CD4-positive, alpha-beta T cell treated with Interleukin-21 for 1 hour (primary cell): ENCODE data around the gene KDM4B.
"Not testable (repeated sequence)": the region's sequence is repeated elsewhere in the genome, so short reads cannot be mapped to it uniquely, and the experiment has no call there.

Source experiments
- DNase-seq: peaks from one replicate; pipeline ENCODE4 v3.0.0-alpha.2; 2020

The KDM4B gene

DNA sequence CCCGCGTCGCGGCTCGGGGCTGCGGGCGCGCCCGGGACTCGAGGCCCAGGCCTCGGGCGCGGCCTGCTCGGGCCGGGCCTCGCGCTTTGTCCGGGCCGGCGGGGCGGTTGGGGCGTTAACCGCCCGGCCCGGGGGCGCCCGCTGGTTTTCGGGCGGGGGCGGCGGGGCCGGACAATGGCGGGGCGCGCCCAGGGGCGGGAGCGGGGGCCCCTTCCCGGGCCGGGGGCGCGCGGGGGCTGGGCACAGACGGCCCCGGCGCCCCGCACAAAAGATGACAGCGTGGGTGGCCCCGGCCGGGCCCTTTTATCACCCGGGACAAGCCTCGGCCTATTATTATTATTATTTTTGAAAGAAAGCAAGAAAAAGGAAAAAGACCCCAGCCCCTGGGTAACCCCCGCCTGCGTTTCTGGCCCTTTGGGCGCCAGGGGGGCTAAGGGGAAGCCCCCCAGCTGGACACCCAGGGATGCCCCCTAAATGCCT, 419 bp downstream of the KDM4B start:
- no peak for DNase-seq

DNA sequence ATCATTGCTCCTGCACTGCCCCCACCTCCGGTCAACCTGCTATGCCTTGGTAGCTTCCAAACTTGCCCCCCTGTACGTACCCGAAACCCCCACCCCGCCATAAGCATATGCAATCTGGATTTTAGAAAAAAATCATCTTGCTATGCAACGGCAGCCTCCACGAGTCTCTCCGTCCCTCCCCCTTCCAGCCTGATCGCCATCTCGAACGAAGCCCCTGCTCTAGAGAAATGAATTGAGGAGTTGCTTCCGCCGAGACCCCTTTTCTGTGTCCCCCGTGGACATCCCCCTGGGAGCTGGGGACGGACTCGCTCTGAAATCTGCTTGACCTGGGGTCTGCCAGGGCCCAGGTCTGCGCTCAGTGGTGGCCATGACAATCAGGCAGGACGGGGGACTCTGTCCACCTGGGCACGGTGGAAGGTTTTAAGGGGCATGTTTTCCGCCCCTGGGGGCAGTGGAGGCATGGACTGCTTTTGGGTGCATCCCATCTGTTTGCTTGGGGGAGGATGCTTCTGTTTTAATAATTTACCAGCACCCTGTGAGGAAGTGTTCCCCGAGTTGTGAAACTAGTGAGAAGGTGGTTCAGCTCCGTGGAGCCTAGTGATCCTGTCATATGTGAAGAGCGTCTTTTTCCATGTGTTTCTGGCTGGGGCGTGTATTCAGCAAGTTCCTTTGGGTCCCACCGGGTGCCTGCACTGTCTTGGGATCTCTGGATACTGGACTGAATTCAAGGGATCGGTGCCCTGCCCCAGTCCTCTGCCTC, 1.0 kb downstream of the KDM4B start:
- DNase-seq: no peak

DNA sequence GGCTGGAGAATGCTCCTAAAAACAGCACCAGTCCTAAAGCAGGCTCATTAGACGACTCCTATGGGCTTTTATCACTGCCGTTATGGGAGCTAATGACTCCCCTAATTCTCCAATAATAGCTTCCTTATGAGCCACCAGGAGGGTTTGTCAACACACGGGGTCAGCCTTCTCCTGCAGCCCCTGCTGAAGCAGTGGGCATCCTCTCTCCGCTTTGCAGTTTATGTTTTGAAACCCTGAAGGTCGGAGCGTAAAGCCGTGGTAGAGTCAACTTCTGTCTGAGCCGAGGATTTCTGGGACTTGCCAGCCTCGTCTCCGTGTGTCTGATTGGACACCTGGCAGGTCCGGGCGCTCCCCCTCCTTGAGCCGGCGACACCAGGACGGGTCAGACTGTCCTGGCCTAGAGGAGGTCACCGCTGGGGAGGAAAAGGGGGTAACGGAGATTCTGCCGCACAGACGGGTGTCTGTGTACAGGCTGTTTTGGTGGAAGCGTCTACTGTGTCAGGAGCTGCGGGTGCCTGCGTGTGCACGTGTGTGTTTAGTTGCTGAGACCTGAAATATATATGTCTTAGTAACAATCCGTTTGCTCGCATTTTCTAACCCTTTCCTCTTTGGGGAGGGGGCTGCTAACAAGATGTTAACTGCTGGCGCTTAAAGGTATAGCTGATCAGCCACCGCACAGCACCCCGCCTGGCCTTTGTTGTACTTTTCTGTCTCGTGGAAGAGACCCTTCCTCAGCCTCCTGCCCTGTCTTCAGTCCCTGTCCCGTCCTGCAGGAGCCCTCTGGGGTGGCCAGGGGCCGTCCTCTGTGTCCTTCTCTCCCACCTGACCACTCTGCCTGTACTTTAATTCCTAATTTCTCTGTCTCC, 1.9 kb downstream of the KDM4B start:
- DNase-seq: no peak

DNA sequence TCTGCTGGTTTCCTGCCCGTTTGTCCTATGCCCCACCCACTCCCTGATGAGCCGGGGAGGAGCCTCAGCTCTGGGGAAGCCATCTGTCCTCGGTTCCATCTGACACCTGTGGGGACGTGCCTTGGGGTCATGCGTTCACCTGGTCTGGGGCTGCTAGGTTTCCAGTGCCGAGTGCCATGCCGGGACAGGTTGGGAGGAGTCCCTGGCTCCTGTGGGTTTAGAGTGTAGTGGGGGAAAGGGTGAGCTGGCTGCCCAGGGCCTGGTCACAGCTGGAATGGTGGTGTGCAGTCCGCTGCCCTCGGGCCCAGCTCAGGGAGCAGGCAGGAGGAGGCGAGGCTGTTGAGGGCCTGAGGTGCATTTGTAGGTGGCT, 2.5 kb downstream of the KDM4B start:
- DNase-seq: peak; percentile 31

DNA sequence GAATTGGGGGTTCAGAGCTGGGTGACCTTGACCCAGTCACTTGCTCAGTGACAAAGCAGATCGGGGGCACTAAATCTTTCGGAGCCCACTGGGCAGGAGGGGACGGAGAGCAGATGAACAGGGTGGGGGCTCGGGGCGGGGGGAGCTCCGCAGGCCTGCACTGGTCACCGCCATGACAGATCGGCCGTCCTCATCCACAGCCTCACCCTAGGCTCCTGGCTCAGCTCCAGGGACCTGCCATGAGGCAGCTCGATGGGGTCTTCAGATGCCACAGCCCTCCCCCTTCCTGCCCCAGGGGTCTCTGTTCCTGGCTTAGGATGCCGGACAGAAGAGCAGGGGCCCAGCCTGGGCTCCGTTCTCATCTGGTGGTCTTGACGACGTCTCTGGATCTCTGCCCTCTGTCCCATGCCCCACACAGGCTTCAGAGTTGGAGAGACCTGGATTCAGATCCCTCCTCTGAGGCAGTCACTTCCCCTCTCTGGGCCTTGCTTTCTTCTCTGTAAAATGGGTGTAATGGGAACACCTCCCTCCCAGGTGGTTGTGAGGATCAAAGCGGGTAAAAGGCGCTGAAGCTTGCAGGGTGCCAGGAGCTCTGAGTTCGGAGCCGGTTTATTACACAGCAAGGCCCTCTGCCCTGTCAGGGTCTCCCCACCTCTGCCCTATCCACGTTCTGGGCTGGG, 3.0 kb downstream of the KDM4B start:
- no peak for DNase-seq

DNA sequence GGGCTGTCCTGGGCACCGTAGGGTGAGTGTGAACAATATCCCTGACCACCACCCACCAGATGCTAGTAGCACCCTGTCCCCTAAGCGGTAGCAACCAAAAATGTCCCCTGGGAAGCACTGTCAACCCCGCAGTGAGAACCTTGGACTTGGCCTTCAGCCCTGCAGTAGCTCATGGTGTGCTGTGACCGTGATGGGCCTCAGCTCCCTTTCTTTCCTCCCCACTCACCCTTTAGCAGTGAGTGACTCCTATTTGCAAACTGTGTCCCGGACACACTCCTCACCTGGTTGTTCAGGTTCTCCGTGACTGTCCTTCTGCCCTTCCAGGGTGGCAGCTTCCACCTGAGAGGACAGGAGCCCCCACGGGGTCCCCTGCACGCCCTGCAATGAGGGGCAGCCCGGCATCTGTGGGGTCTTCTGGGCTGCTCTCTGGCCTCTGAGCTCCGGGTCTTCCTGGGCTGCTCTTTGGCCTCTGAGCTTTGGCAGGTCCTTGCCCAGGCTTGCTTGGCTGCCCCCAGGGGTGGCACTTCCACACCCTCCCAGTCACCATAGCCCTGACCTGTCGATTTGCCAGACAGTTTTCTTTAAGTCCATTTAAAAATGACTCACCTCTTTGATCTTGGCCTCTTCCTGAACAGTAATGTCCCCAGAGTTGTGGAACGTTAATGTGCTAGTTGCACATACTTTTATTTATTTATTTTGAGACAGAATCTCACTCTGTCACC, 3.8 kb downstream of the KDM4B start:
- no peak for DNase-seq

DNA sequence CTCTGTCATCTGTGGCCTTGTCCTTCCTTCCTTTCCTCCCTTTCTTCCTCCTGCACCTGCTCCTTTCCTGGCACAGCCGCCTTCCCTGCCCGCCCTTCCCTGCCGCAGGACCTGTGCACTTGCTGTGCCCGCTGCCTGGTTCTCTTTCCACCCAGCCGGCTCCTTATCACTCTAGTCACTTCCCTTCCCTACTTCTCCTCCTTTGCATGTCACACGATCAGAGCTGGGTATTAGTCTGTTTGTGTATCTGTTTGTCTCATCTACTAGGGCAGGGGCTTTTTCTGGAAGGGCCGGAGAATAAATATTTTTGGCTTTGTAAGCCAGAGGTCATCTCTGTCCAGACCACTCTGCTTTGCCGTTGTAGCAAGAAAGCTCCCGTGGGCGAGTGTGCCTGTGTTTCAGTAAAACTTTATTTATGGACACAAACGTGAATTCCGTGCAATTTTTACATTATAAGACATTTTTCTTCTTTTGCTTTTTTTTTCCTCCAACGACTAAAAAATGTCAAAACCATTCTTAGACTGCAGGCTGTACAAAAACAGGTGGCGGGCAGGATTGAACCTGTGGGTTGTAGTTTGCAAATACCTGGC, 6.1 kb downstream of the KDM4B start:
- DNase-seq: no peak

DNA sequence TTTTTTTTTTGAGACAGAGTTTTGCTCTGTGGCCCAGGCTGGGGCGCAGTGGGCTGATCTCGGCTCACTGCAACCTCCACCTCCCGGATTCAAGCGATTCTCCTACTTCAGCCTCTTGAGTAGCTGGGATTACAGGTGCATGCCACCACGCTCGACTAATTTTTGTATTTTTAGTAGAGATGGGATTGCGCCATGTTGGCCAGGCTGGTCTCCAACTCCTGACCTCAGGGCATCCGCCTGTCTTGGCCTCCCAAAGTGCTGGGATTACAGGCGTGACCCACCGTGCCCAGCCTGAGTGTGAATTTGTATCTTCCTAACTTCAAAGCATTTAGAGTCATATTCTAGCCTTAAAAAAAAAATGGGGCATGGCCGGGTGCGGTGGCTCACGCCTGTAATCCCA, 6.7 kb downstream of the KDM4B start:
- not testable (repeated sequence) for DNase-seq

DNA sequence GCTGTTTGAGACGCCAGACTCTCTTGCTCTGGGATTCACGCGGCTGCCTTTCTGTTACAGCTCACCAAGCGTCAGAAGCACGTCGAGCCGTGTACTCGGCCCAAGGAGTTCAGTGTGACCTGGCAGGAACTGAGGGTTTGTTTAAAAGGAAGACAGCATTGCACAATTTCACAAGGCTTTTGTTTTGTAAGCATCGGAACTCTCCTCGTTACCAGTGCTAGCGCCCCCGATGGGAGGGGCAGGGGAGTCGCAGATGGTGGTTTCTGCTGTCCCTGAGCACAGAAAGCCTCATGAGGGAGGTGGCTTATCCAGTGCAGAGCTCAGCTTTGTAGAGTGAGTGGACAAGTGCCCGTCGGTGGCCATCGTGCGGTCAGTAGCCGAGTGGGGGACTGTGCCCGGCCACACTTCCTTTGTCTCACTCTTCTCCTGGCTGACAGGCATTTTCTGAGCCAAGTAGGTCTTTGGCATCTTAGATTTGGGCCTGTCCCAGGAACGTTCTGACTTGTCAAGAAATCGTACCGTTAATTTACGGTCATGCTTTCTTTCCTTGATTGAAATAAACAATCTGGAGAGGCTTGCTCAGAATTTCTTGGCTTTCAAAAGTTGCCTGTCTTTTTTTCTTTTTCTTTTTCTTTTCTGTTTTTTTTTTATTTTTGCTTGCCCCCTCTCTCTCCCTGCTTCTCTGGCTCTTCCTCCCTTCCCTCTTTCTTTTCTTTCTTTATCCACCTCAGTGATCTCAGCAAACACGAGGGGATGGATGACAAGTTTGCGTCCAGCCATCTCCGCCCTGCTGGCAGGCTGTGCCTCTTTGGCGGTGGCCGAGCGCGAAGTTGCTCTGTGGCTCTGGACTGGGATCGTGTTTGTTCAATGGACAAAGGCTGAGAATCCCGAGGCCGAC, 7.7 kb downstream of the KDM4B start:
- peak; percentile 25 for DNase-seq

DNA sequence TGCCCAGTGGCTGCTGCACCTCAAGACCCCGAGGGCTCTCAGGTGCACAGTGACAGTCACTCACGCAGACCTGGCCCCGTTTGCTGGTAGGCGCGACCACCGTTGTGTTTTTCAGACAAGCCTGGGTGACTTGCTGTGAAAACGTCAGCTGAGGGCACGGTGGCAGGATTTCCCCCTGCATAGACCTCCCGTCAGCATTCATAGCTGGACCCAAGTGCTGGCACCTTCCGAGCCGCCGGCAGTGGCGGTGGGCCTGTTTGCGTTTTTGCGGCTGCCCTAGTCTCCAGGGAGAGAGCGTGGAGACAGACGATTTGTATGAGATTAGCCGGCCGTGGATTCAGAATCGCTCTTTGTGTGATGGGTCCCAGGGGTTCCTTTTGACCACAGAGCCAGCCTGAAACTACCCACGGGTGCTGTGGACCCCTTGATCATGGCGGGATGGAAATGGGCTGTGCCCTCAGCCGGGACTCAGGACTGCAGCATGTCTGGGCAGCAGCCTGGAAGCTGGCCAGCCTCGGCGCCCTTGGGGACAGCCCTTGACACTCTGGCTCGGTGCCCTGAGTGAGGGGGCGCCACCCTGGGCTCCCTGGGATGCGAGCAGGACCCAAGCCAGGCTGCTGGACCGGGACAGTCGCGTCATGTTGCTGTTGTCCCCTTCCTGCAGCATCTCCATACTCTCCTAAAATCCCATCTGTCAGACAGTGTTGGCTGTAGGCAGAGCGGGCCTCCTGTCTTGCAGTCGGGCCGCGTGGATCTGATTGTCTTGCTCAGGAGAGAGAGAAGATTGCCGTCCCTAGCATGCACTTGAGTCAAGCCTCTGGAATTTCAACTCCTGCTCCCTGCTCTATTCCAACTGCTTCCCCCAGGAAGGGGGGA, 8.6 kb downstream of the KDM4B start:
- no peak for DNase-seq

DNA sequence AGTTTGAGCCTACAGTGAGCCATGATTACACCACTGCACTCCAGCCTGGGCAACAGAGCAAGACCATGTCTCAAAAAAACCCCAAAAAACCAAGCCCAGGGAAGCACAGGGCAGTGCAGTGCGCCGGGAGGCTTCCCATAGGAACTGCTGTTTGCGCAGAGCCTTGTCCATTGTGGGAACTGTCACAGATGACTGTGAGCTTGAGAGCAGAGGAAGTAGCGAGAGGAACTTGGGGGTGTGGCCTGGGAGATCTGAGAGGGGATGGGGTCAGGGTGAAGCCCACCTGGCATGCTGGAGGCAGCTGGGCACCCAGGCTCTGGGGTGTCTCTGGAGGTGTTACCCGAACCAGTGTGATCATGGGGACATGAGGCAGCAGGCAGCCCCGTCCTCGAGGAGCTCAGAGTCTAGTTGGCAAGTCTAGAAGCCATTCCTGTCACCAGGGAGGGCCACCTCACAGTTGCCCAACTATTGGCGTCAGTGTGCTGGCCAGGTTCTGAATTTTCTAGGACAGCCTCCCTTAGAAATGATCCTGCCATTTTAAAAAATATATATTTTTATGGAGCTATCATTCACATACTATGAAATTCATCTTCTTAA, 10.4 kb downstream of the KDM4B start:
- DNase-seq: no peak

DNA sequence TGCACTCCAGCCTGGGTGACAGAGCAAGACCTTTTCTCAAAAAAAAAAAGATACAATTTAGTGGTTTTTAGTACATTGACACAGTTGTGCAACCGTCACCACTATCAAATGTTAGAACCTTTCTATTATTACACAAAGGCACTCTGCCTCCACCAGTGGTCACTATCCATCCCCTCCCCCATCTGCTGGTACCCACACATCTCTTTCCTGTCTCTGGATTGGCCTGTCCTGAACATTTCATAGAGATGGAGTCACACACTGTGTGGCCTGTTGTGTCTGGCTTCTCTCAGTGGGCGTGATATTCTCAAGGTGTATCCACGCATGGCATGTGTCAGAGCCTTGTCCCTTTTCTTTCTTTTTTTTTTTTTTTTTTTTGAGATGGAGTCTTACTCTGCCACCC, 11.2 kb downstream of the KDM4B start:
- no peak for DNase-seq

DNA sequence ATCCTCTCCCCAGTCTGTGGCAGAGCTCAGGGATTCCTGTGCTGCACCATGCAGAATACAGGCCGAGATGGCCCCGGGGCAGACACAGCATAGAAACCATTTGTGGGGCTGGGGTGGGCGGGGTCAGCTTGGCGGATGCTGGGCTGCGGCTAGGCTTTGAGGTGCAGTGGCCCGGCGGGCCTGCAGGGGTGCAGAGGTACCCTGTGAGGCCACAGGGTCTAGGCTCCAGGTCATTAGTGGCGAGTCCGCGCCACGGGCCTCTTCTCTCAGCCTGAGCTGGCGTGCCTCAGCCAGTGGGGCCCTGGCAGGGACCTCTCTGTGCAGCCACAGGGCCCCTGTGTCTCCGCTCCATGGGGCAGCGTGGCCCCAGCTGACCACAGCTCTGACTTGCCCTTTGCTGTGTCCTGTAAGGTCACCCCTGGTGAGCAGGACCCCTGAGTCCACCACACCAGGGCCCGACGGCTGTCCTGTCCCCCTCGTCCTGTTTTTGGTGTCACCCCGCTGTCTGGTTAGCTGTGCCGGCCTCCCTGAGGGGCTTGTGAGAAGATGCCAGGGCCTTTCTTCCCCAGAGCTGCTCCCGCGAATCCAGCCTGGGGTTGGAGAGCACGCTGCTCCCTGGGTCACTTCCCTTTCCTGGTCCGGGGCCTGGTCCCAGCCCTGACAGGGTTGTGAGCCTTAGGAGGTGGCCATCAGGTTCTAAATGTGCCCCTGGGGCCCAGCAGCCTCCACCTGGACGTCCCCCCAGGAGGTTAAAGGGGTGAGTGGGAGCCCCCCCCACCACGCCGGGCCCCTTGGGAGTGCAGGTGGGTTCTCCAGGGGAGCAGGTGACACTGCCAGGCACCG, 12.1 kb downstream of the KDM4B start:
- DNase-seq: no peak

DNA sequence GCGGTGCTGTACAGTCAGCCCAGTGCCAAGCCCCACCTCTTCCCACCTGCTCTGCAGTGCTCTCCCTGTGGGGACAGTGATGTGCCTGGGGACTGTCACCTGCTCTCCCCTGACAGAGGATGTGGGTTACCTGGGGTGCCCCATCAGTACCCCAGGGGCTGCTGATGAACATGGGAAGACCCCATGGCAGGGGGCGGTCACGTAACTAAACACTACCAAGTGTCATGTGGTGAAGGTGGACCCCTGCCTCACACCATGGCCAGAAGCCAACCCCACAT, 12.7 kb downstream of the KDM4B start:
- no peak for DNase-seq

DNA sequence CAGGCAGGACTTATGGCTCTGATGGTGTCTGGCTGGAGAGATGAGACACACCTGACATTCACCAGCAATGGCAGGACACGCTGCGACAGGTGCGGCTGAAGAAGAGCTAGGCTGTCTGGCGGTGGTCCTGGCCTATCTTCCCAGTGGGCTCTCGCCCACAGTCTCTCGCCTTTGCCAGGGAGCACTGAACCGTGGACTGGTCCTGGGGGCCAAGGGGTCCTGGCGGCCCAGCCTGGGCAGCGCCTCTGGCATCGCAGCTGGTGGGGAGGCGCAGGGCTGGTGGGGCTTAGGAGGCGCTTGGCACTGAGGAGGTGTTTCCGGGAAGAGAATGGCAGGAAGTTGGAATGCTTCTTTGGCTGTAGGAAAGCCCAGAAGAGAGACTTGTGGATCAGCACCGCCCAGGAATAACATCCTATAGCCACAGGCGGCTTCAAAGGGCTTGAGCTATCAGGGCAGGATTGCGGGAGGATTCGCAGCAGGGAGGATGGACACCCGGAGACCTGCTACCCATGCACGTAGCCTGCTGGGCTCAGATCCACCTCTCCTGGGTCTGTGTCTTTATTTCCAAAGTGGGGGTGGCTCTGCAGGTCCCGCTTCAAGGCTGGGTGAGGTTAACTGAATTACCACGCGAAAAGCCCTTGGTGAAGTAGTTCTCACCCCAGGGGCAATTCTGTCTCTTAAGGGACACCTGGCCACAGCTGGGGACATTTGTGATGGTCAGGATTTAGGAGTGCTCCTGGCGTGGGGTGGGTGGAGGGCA, 14.6 kb downstream of the KDM4B start:
- no peak for DNase-seq

DNA sequence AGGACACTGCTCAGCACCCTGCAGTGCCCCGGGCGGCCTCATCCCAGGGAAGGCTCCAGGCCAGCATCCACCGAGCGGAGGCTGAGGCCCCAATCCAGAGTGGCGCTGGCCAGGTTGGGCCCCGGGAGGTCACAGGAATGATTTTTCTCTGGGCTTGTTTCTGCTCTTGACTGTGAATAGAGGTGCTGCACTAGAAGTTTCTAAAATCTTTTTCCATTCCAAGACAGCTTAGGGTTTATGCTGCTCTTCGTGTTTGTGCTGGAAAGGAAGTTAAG, 15.1 kb downstream of the KDM4B start:
- DNase-seq: no peak

DNA sequence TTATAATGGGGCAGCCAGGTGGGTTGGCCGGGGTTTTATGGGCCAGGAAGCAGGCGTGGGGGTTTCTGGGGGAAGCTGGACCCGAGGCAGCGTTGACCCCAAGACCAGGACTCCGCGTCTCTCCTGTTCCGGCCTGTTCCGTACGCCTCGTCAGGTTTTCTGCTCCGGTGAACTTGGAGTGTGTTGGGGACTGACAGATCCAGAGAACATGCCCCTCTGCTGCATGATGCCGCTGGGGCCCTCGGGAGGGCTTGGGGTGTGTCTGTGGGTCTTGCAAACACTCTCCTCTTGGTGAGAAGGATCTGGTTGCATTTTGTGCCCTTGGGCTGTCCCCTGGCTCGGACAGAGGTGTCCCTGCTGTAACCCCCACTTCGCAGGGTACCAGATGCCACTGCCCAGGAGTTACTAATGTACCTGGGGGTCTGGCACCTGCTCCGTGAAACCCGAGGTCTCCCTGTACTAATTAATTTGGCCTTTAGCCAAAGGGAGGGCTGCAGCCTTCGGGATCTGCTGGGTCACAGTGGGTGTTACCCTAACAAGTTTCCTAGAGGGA, 15.6 kb downstream of the KDM4B start:
- no peak for DNase-seq

DNA sequence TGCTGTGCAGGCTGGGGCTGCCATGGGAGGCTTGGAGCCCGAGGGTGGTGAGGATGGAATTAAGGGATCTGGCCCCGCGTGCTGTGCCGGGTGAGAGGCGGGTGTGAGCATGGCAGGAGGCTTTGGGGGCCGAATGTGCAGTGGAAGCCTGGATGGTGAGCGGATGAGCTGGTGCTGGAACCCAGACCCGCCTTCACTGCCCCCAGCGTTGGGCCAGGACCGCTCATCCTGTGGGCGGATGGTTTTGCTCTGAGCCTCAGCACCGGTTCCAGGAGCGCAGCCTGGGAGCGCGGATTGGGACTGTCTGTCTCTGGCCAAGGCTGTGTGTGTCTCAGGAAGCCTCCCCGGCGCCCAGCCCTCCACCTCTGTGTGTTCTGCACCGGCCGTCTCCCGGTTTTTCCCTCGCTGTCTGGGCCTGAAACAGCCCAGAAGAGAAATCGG, 16.7 kb downstream of the KDM4B start:
- no peak for DNase-seq
